ENCODE results near the gene RTL5.

RTL5 gene

DNA sequence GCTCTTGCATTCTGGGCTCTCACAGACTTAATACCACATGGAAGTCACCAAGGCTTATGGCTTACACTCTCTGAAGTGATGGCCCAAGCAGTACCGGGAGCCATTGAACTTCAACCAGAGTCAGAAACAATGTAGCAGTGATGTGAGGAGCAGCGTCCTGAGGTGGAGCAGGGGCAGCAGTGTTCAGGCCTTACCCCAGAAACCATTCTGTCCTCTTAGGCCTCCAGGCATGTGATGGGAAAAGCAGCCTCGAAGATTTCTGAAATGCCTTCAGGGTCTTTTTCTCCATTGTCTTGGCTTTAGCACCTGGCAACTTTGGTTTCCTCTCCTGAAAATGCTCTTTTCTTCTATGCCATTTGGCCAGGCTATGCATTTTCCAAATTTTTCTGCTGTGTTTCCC, 27.1 kb upstream of the RTL5 start:
- H3K27ac ChIP-seq: no peak overlapping the region
- TF ChIP-seq, protein P1, sequence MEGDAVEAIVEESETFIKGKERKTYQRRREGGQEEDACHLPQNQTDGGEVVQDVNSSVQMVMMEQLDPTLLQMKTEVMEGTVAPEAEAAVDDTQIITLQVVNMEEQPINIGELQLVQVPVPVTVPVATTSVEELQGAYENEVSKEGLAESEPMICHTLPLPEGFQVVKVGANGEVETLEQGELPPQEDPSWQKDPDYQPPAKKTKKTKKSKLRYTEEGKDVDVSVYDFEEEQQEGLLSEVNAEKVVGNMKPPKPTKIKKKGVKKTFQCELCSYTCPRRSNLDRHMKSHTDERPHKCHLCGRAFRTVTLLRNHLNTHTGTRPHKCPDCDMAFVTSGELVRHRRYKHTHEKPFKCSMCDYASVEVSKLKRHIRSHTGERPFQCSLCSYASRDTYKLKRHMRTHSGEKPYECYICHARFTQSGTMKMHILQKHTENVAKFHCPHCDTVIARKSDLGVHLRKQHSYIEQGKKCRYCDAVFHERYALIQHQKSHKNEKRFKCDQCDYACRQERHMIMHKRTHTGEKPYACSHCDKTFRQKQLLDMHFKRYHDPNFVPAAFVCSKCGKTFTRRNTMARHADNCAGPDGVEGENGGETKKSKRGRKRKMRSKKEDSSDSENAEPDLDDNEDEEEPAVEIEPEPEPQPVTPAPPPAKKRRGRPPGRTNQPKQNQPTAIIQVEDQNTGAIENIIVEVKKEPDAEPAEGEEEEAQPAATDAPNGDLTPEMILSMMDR (conservative IDR thresholded peaks at IDR 0.05): no peak
- no peak for TF ChIP-seq ZFX (IDR thresholded peaks at IDR 0.05)

DNA sequence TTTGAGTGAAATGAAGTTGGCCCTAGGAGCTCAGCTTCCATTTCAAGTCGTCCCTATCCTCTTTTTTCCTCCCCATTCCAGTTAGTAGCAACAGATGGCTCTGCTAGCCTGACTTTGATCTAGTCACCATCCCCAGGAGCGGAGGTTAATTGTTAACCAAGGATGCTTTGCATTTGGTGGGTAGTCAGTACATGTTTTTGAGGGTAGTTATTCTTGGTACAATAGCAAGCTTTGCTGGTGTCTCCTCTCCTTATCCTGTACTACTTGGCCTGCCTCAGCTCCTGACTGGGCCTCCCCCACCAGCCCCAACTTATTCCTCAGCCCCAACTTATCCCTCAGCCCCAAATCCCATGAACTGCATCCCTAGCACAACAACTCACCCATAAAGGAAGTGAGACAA, 14.8 kb upstream of the RTL5 start:
- TF ChIP-seq, protein P1 (conservative IDR thresholded peaks at IDR 0.05): no peak
- TF ChIP-seq ZFX (IDR thresholded peaks at IDR 0.05): no peak

GRCh38 chrX:72145181-72145580, 13.5 kb upstream of the RTL5 start:
- no peak for TF ChIP-seq ZFX (IDR thresholded peaks at IDR 0.05)
- TF ChIP-seq, protein P1 (conservative IDR thresholded peaks at IDR 0.05): no peak
- no peak overlapping the region for H3K27ac ChIP-seq

More for the DNA sequence above, 14.8 kb upstream of the RTL5 start:
- no peak overlapping the region for H3K27ac ChIP-seq

- TF ChIP-seq, protein P1 (conservative IDR thresholded peaks at IDR 0.05): no peak
- no peak for TF ChIP-seq ZFX (IDR thresholded peaks at IDR 0.05)
- no peak overlapping the region for H3K27ac ChIP-seq
Measured at GRCh38 chrX:72143609-72143907, 11.8 kb upstream of the RTL5 start.

- H3K27ac ChIP-seq: no peak overlapping the region
- TF ChIP-seq, protein P1 (conservative IDR thresholded peaks at IDR 0.05): no peak
- no peak for TF ChIP-seq ZFX (IDR thresholded peaks at IDR 0.05)
Measured at GRCh38 chrX:72142794-72143608, 11.3 kb upstream of the RTL5 start.

DNA sequence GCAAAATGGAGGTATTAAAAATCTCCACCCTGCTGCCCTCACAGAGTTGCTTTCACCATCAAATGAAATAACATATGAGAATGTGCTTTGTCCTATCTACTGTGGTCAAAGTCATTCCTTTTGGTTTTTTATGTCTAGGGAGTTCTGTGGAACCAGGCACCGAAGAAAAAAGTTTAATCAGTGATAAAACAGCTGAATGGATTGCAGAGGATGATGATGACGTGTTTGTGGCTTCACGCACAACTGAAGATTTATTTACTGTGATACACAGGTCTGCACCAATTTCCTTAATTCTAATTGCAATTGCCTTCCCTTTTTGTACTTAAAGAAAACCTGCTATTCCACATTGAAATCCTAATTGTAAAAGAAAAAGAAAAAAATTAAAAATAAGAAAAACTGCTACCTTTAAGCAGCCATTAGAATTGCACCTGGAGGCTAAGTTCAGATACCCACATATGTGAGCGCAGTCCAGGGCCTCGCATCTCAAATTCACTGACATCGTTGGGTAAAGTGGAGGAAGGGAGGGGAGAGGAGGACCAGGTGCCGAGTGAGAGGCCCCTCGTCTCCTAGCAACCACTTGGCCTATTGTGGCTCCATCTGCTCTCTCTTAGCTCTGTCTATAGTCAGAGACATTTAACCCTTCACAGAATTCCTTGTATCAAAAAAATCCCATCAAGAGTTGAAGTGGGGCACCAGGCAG, 10.5 kb upstream of the RTL5 start:
- no peak overlapping the region for H3K27ac ChIP-seq
- TF ChIP-seq, protein P1 (conservative IDR thresholded peaks at IDR 0.05): no peak
- TF ChIP-seq ZFX (IDR thresholded peaks at IDR 0.05): no peak

DNA sequence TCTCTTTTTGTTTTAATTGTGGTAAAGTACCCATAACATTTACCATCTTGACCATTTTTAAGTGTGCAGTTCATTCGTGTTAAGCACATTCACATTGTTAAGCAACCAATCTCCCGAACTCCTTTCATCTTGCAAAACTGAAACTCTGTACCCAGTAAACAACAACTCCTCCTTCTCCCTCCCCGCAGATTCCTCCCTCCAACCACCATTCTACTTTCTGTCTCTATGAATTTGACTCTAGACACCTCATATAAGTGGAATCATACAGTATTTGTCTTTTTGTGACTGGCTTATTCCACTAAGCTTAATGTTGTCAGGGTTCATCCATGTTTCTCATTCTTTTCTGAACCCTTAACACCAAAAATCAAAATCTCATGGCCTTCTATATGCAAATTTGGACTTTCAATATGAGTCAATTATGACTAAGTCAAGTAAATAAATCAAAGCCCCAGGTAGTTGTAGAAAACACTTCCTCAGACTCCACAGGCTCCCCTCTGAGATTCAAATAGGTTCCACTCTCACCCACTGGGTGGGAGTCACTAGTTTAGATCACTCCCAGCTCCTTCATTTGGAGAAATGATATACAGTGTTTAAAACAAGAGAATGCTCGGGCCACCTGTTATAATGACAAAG, 9.8 kb upstream of the RTL5 start:
- TF ChIP-seq, protein P1 (conservative IDR thresholded peaks at IDR 0.05): no peak
- TF ChIP-seq ZFX (IDR thresholded peaks at IDR 0.05): no peak
- no peak overlapping the region for H3K27ac ChIP-seq

All from C4-2B (cell line).